HCT116 (cell line): Measurements from ENCODE around the gene USP16. TPM values are rescaled to one million over a fixed set of nuclear protein-coding genes. Genes with fewer than 3 reads are reported as not detected.

Experiments used
- ATAC-seq: fragments of 200-7000 bp; cut with Tn5 transposase; 2 replicates; pipeline ENCODE4 v1.9.1; 2020; ENCODE audit warnings: mild to moderate bottlenecking, moderate library complexity
- BruUV-seq: library from RNA; stranded (reverse); fragments of 400-500 nt; replicated peaks from 2 replicates; lab custom pipeline; 2021; lab: Mats Ljungman, UMichigan
- CTCF ChIA-PET: fragments of 300-600 bp; sonication (Branson Sonifier 250); formaldehyde crosslinking; loops from one replicate; lab custom pipeline; 2021; ENCODE audit warnings: antibody characterized with exemption; lab: Charles Lee
- POLR2A ChIA-PET: fragments of 300-600, 350-600 bp; sonication (Branson Sonifier 250); formaldehyde crosslinking; loops from one replicate; lab custom pipeline; 2021; ENCODE audit warnings: antibody characterized with exemption; lab: Charles Lee
- RAD21 ChIA-PET, 2 experiments: fragments of 300-600 bp; sonication (Branson Sonifier 250); formaldehyde crosslinking; loops; one replicate each; lab custom pipeline; 2023; ENCODE audit warnings: low total read pairs in 2 of 2; ENCODE audit not compliant: uncharacterized antibody in 2 of 2, unreplicated experiment in 2 of 2, low non-redundant PET in 1 of 2; lab: Charles Lee
- DNase-seq: peaks from one replicate; pipeline ENCODE4 v3.0.0-alpha.2; 2010; ENCODE audit warnings: low read depth, low spot score
- H2AFZ ChIP-seq: fragments of 200-600 bp; shearing (Covaris generic), sonication (generic); 2 replicates; pipeline ENCODE4 v1.6.1; 2017; ENCODE audit warnings: low read depth, mixed run types, mixed read lengths, antibody characterized with exemption, low read length; ENCODE audit not compliant: poor library complexity, severe bottlenecking
- H3K27ac ChIP-seq: 2 replicates; pipeline ENCODE4 v1.5.1; 2012; ENCODE audit warnings: low read depth, low read length
- H3K27me3 ChIP-seq: fragments of 200-600 bp; sonication (generic); 2 replicates; pipeline ENCODE4 v1.6.1; 2016; ENCODE audit warnings: mixed run types, low read length, mixed read lengths; ENCODE audit not compliant: insufficient read depth
- H3K36me3 ChIP-seq, 2 experiments: fragments of 200-500 bp in 1 of 2; fragments of 200-600 bp in 1 of 2; sonication (Bioruptor generic) in 1 of 2; sonication (generic) in 1 of 2; 2 replicates each; pipeline versions ENCODE4 v1.5.1 to v1.6.1; 2014 to 2016; ENCODE audit warnings: low read length in 2 of 2, inconsistent platforms in 1 of 2, mixed read lengths in 1 of 2, mixed run types in 1 of 2; ENCODE audit not compliant: insufficient read depth in 2 of 2, control insufficient read depth in 1 of 2
- H3K4me1 ChIP-seq, 2 experiments: fragments of 200-600 bp in 1 of 2; sonication (generic) in 1 of 2; 2 replicates each; pipeline versions ENCODE4 v1.5.1 to v1.6.1; 2012 to 2017; ENCODE audit warnings: low read length in 2 of 2, inconsistent platforms in 1 of 2, mild to moderate bottlenecking in 1 of 2, mixed read lengths in 1 of 2, mixed run types in 1 of 2, moderate library complexity in 1 of 2; ENCODE audit not compliant: insufficient read depth in 2 of 2, control insufficient read depth in 1 of 2
- H3K4me2 ChIP-seq: fragments of 200-600 bp; sonication (generic); 2 replicates; pipeline ENCODE4 v1.6.1; 2017; ENCODE audit warnings: mixed run types, low read length, mixed read lengths
- H3K4me3 ChIP-seq, 2 experiments: fragments of 200-600 bp in 1 of 2; sonication (generic) in 1 of 2; replicated peaks in 1 of 2; 2 replicates each; pipeline ENCODE4 v1.5.1; 2011 to 2016; ENCODE audit warnings: low read length in 2 of 2, control low read depth in 1 of 2, low read depth in 1 of 2, mild to moderate bottlenecking in 1 of 2, mixed read lengths in 1 of 2, mixed run types in 1 of 2
- H3K79me2 ChIP-seq: fragments of 200-600 bp; sonication (generic); 2 replicates; pipeline ENCODE4 v1.6.1; 2017; ENCODE audit warnings: mild to moderate bottlenecking, mixed run types, low read length, moderate library complexity, mixed read lengths; ENCODE audit not compliant: insufficient read depth
- H3K9ac ChIP-seq: fragments of 200-600 bp; sonication (generic); 2 replicates; pipeline ENCODE4 v1.6.1; 2016; ENCODE audit warnings: low read length, mixed read lengths
- H3K9me2 ChIP-seq: fragments of 200-600 bp; sonication (generic), shearing (Covaris generic); 2 replicates; pipeline ENCODE4 v1.6.1; 2017; ENCODE audit warnings: mixed run types, mild to moderate bottlenecking, moderate library complexity; ENCODE audit not compliant: insufficient read depth
- H3K9me3 ChIP-seq, 2 experiments: fragments of 200-500 bp in 1 of 2; fragments of 200-600 bp in 1 of 2; sonication (Bioruptor generic) in 1 of 2; sonication (generic) in 1 of 2; 2 replicates each; pipeline ENCODE4 v1.6.1; 2014 to 2017; ENCODE audit warnings: low read length in 2 of 2, mixed read lengths in 2 of 2, inconsistent platforms in 1 of 2, low read depth in 1 of 2, mild to moderate bottlenecking in 1 of 2, mixed run types in 1 of 2, moderate library complexity in 1 of 2; ENCODE audit not compliant: control insufficient read depth in 1 of 2, insufficient read depth in 1 of 2
- H4K20me1 ChIP-seq: fragments of 200-600 bp; sonication (generic), shearing (Covaris generic); 2 replicates; pipeline ENCODE4 v1.6.1; 2017; ENCODE audit warnings: mixed run types, mild to moderate bottlenecking, moderate library complexity; ENCODE audit not compliant: insufficient read depth
- CBX3 ChIP-seq: IDR thresholded peaks from 2 replicates; pipeline ENCODE4 v1.6.1; 2012; ENCODE audit warnings: low read depth
- CEBPB ChIP-seq: IDR thresholded peaks from 2 replicates; pipeline ENCODE4 v1.6.1; 2012; ENCODE audit warnings: low read depth
- EGR1 ChIP-seq: IDR thresholded peaks from 2 replicates; pipeline ENCODE4 v1.6.1; 2012; ENCODE audit warnings: low read depth
- ELF1 ChIP-seq: IDR thresholded peaks from 2 replicates; pipeline ENCODE4 v1.6.1; 2012; ENCODE audit warnings: low read depth, borderline replicate concordance
- EZH2 ChIP-seq: fragments of 200-600 bp; sonication (generic); IDR thresholded peaks from 2 replicates; pipeline ENCODE4 v1.6.1; 2017; ENCODE audit warnings: antibody characterized with exemption, mixed run types
- EZH2phosphoT487 ChIP-seq: fragments of 200-600 bp; IDR thresholded peaks from 2 replicates; pipeline ENCODE4 v1.6.1; 2018; ENCODE audit warnings: antibody characterized with exemption, borderline replicate concordance
- JUND ChIP-seq: IDR thresholded peaks from 2 replicates; pipeline ENCODE4 v1.6.1; 2012
- POLR2A ChIP-seq: IDR thresholded peaks from 2 replicates; pipeline ENCODE4 v1.7.0; 2011; ENCODE audit warnings: borderline replicate concordance; ENCODE audit not compliant: insufficient read depth, insufficient read length; ENCODE audit errors: extremely low read depth
- POLR2AphosphoS5 ChIP-seq: IDR thresholded peaks from 2 replicates; pipeline ENCODE4 v1.6.1; 2011; ENCODE audit warnings: mild to moderate bottlenecking, low read depth, low read length, moderate library complexity
- RAD21 ChIP-seq: IDR thresholded peaks from 2 replicates; pipeline ENCODE4 v1.6.1; 2012; ENCODE audit warnings: low read depth, mild to moderate bottlenecking
- SIN3A ChIP-seq: IDR thresholded peaks from 2 replicates; pipeline ENCODE4 v1.6.1; 2012; ENCODE audit warnings: low read depth
- SP1 ChIP-seq: IDR thresholded peaks from 2 replicates; pipeline ENCODE4 v1.6.1; 2012; ENCODE audit warnings: low read depth
- TCF7L2 ChIP-seq: IDR thresholded peaks from 2 replicates; pipeline ENCODE4 v1.7.0; 2011; ENCODE audit warnings: borderline replicate concordance, inconsistent platforms; ENCODE audit not compliant: insufficient read depth, insufficient read length; ENCODE audit errors: extremely low read depth
- YY1 ChIP-seq: IDR thresholded peaks from 2 replicates; pipeline ENCODE4 v1.6.1; 2011; ENCODE audit warnings: low read length, low read depth, moderate library complexity, mild to moderate bottlenecking; ENCODE audit not compliant: insufficient replicate concordance; ENCODE audit errors: extremely low read depth
- ZFX ChIP-seq: fragments of 450-650 bp; IDR thresholded peaks from 2 replicates; pipeline ENCODE4 v1.6.1; 2017
- intact Hi-C: fragments of 100-400 bp; cut with micrococcal nuclease; formaldehyde crosslinking; loops from 2 replicates; pipeline ENCODE4 v1.10.0; 2022
- total RNA-seq: library from RNA; stranded (reverse); gene quantifications from one replicate; pipeline ENCODE4 v1.2.1, GENCODE V29; 2021; ENCODE audit not compliant: unreplicated experiment
- TF ChIP-seq, protein P1 (sequence below): IDR thresholded peaks from 2 replicates; pipeline ENCODE4 v1.6.1; 2012
- TF ChIP-seq, protein P2 (sequence below): IDR thresholded peaks from 2 replicates; pipeline ENCODE4 v1.6.1; 2011; ENCODE audit warnings: mild to moderate bottlenecking, low read length, moderate library complexity; ENCODE audit not compliant: insufficient replicate concordance; ENCODE audit errors: extremely low read depth
- TF ChIP-seq, protein P3 (sequence below): IDR thresholded peaks from 2 replicates; pipeline ENCODE4 v1.6.1; 2012; ENCODE audit warnings: low read depth
- TF ChIP-seq, protein P4 (sequence below): IDR thresholded peaks from 2 replicates; pipeline ENCODE4 v1.6.1; 2012

Gene USP16
- total RNA-seq, 1 experiment from 2014 or later, result 35.9 TPM

DNA sequence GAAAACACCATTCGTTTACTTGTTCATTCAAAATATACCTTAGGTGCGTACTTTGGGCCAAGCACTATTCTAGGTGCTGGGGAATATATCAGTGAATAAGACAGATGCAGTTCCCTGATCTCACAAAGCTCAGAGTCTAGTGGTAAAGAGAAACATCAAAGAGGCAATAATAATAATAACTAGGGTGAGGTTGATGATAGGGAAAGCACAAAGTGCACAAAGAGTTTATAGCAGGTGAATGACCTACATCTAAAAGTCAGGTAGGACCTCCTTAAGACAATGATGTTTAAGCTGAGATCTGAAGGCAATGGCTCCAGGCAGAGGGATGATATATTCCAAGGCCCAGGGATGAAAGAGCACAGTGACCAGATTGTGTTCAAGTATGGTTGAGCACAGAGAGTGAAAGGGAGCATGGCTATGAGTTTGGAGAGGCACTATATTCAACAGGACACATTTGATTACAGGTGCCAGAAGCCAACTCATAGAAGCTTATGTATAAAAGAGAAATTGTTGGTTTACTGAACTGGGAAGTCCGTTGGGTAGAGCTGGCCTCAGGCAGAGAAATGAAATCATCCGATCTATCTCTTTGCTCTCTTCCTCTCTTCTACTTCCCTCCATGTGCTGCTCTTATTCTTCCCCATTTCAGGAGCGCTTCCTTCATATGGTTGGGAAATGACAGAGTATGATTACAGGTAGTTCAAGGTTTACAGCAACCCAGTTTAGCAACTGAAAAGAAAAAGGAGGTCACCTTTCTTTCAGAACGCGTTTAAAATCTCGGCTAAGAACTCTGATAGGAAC is 71.9 kb downstream of the USP16 start (continued):
- TF ChIP-seq RAD21, result no peak
- TF ChIP-seq, protein P1, sequence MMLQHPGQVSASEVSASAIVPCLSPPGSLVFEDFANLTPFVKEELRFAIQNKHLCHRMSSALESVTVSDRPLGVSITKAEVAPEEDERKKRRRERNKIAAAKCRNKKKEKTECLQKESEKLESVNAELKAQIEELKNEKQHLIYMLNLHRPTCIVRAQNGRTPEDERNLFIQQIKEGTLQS, result no peak

DNA sequence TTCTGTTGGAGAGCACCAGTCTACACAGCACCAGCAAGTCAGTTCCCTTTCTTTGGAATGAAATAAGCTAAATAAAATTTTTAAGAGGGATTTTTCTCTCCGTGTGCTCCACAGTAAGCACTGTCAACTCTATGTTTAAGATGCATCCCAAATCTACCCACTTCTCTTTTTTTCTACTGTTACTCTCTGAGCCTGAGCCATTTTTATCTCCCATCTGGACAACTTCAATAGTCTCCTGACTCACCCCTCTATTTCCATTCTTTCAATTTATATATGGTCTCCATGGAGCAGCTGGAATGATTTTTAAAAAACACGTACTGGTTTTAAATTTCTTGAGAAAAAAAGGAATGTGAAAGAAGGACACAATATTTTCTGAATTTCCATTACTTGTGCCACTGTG is 73.7 kb downstream of the USP16 start:
- RAD21 ChIA-PET, result no interaction called here
- H3K4me2 ChIP-seq, result no peak overlapping the region
- H3K4me3 ChIP-seq, result no peak overlapping the region
- no peak overlapping the region for H2AFZ ChIP-seq
- H4K20me1 ChIP-seq, result no peaks in the 10 kb centered on the region
- H3K9ac ChIP-seq, result no peak overlapping the region
- H3K36me3 ChIP-seq, result no peaks in the 10 kb centered on the region
- H3K9me3 ChIP-seq, result no peaks in the 10 kb centered on the region
- H3K4me1 ChIP-seq, result no peaks in the 10 kb centered on the region
- intact Hi-C loops, result loop anchor here (10.0 kb wide), 1 partner anchor 247 kb away; no protein-coding TSS in a partner anchor
- BruUV-seq, result no TSS peak
- POLR2A ChIA-PET, result no interaction called here
- no peaks in the 10 kb centered on the region for H3K79me2 ChIP-seq
- TF ChIP-seq, protein P2, sequence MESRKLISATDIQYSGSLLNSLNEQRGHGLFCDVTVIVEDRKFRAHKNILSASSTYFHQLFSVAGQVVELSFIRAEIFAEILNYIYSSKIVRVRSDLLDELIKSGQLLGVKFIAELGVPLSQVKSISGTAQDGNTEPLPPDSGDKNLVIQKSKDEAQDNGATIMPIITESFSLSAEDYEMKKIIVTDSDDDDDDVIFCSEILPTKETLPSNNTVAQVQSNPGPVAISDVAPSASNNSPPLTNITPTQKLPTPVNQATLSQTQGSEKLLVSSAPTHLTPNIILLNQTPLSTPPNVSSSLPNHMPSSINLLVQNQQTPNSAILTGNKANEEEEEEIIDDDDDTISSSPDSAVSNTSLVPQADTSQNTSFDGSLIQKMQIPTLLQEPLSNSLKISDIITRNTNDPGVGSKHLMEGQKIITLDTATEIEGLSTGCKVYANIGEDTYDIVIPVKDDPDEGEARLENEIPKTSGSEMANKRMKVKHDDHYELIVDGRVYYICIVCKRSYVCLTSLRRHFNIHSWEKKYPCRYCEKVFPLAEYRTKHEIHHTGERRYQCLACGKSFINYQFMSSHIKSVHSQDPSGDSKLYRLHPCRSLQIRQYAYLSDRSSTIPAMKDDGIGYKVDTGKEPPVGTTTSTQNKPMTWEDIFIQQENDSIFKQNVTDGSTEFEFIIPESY, result no peak
- no peak for TF ChIP-seq CEBPB
- no peak for TF ChIP-seq ELF1
- TF ChIP-seq EZH2phosphoT487, result no peak
- no peak for TF ChIP-seq POLR2A
- no peak for TF ChIP-seq EZH2
- TF ChIP-seq SP1, result no peak
- TF ChIP-seq YY1, result no peak
- TF ChIP-seq, protein P3, sequence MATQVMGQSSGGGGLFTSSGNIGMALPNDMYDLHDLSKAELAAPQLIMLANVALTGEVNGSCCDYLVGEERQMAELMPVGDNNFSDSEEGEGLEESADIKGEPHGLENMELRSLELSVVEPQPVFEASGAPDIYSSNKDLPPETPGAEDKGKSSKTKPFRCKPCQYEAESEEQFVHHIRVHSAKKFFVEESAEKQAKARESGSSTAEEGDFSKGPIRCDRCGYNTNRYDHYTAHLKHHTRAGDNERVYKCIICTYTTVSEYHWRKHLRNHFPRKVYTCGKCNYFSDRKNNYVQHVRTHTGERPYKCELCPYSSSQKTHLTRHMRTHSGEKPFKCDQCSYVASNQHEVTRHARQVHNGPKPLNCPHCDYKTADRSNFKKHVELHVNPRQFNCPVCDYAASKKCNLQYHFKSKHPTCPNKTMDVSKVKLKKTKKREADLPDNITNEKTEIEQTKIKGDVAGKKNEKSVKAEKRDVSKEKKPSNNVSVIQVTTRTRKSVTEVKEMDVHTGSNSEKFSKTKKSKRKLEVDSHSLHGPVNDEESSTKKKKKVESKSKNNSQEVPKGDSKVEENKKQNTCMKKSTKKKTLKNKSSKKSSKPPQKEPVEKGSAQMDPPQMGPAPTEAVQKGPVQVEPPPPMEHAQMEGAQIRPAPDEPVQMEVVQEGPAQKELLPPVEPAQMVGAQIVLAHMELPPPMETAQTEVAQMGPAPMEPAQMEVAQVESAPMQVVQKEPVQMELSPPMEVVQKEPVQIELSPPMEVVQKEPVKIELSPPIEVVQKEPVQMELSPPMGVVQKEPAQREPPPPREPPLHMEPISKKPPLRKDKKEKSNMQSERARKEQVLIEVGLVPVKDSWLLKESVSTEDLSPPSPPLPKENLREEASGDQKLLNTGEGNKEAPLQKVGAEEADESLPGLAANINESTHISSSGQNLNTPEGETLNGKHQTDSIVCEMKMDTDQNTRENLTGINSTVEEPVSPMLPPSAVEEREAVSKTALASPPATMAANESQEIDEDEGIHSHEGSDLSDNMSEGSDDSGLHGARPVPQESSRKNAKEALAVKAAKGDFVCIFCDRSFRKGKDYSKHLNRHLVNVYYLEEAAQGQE, result no peak
- no peak for TF ChIP-seq CBX3
- TF ChIP-seq, protein P4, sequence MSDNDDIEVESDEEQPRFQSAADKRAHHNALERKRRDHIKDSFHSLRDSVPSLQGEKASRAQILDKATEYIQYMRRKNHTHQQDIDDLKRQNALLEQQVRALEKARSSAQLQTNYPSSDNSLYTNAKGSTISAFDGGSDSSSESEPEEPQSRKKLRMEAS, result no peak
- no peak for TF ChIP-seq SIN3A
- TF ChIP-seq, protein P1, result no peak
- no peak for TF ChIP-seq ZFX
- TF ChIP-seq EGR1, result no peak
- no peak for TF ChIP-seq TCF7L2
- no peak for TF ChIP-seq JUND
- TF ChIP-seq POLR2AphosphoS5, result no peak
- H3K27me3 ChIP-seq, result no peaks in the 10 kb centered on the region
- DNase-seq (no peak), ATAC-seq (no peak)
- no peaks in the 10 kb centered on the region for H3K9me2 ChIP-seq
- no peak overlapping the region for H3K27ac ChIP-seq
- CTCF ChIA-PET, result interaction anchor here (0.7 kb wide), 1 partner anchor 8 kb away, joined by 3 read pairs; no protein-coding TSS in a partner anchor
